ENCODE measurements around the gene JAKMIP2. TPM values are rescaled to one million over a fixed set of nuclear protein-coding genes. Genes with fewer than 3 reads are reported as not detected.

Gene JAKMIP2
- total RNA-seq, 1 experiment from 2014 or later = 6.4 TPM

DNA sequence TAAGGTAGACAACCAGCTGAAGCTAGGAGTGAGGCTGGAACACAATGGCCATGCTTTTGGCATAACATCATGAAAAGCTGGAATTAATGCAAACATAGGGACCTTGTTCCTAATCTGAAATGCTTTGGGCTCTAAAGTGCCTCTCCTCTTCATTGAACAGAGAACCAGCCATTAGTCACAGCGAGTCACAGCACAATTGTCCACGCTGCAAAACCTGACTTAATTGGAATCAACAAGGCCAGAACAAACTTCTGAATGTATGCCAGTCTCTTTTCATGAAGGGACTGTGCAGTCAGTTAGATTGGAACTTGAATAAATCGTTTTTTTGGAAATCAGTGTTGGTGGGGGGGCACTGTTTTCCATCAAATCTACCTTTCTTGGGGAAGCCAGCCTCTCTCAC is 96.5 kb downstream of the JAKMIP2 start:
- H3K27ac ChIP-seq (ENCODE audit: insufficient read length, low read depth, low read length) = no peak overlapping the region

More for the DNA sequence above, 96.5 kb downstream of the JAKMIP2 start:
- Histone ChIP-seq H3K23ac (ENCODE audit: insufficient read length, low read depth, low read length) (no peak overlapping the region), H2BK20ac (ENCODE audit: low read depth, low read length, poor library complexity, severe bottlenecking) (no peak overlapping the region), H4K8ac (replicated peaks; ENCODE audit: insufficient read length, low read depth, low read length) (no peak overlapping the region), H2AFZ (ENCODE audit: low read length) (no peak overlapping the region), H2AK5ac (ENCODE audit: insufficient read length, low read length) (no peak overlapping the region), H2BK12ac (ENCODE audit: insufficient read length, low read depth, low read length) (no peak overlapping the region), H4K5ac (ENCODE audit: insufficient read length, low read depth, low read length) (no peak overlapping the region), H4K91ac (ENCODE audit: insufficient read length, low read depth, low read length) (no peak overlapping the region), H3K79me2 (ENCODE audit: insufficient read depth, low read length) (no peaks in the 10 kb centered on the region), H3K79me1 (ENCODE audit: insufficient read depth, low read depth, low read length, poor library complexity, severe bottlenecking) (no peaks in the 10 kb centered on the region), H2BK5ac (ENCODE audit: insufficient read length, low read length) (no peak overlapping the region), H3K4me1 (ENCODE audit: insufficient read depth, low read length) (no peaks in the 10 kb centered on the region), H3K18ac (ENCODE audit: insufficient read length, low read depth, low read length) (no peak overlapping the region), H3K4me2 (ENCODE audit: insufficient read depth, insufficient read length, low read length) (no peak overlapping the region), H3K9me3 (ENCODE audit: control insufficient read depth, low read depth, low read length) (no peaks in the 10 kb centered on the region), H4K20me1 (ENCODE audit: control insufficient read depth, insufficient read depth, insufficient read length) (no peaks in the 10 kb centered on the region), H3K9ac (ENCODE audit: extremely low read depth, insufficient read length, low read length) (no peak overlapping the region), H2BK120ac (ENCODE audit: low read depth, low read length, poor library complexity, severe bottlenecking) (no peak overlapping the region), H2BK15ac (ENCODE audit: low read depth, low read length) (no peak overlapping the region), H3K4ac (ENCODE audit: low read depth, low read length) (no peak overlapping the region), H3K27me3 (ENCODE audit: insufficient read depth, low read length) (no peaks in the 10 kb centered on the region), H3K56ac (ENCODE audit: insufficient read length, low read depth, low read length) (no peak overlapping the region), H3T11ph (ENCODE audit: low read length) (no peak overlapping the region), H3K14ac (ENCODE audit: insufficient read depth, low read length) (no peak overlapping the region), H3K23me2 (ENCODE audit: insufficient read length, low read depth, low read length, poor library complexity, severe bottlenecking) (no peaks in the 10 kb centered on the region)
- Mint-ChIP-seq H3K4me3 (no peak overlapping the region), H3K9me3 (no peaks in the 10 kb centered on the region), H3K27me3 (ENCODE audit: low read depth) (no peaks in the 10 kb centered on the region), H3K36me3 (ENCODE audit: insufficient read depth in 1 of 3, low read depth in 3 of 3) (no peaks in the 10 kb centered on the region; a peak in 2 of 7 replicates), H3K4me1 (peaks cover 6 to 13% of the 10 kb centered on the region in 2 experiments), H3K27ac (no peak overlapping the region)
- no CpG with 5 or more reads among the region's 3 CpGs for WGBS (ENCODE audit: extremely low coverage, insufficient read length, low lambda C conversion rate)
- TF ChIP-seq, protein P1, sequence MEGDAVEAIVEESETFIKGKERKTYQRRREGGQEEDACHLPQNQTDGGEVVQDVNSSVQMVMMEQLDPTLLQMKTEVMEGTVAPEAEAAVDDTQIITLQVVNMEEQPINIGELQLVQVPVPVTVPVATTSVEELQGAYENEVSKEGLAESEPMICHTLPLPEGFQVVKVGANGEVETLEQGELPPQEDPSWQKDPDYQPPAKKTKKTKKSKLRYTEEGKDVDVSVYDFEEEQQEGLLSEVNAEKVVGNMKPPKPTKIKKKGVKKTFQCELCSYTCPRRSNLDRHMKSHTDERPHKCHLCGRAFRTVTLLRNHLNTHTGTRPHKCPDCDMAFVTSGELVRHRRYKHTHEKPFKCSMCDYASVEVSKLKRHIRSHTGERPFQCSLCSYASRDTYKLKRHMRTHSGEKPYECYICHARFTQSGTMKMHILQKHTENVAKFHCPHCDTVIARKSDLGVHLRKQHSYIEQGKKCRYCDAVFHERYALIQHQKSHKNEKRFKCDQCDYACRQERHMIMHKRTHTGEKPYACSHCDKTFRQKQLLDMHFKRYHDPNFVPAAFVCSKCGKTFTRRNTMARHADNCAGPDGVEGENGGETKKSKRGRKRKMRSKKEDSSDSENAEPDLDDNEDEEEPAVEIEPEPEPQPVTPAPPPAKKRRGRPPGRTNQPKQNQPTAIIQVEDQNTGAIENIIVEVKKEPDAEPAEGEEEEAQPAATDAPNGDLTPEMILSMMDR (conservative IDR thresholded peaks at IDR 0.05) = no peak
- no peak for DNase-seq
